CD4-positive, alpha-beta memory T cell (primary cell): ENCODE measurements around the gene MAG. TPM values are rescaled to one million over a fixed set of nuclear protein-coding genes. Genes with fewer than 3 reads are reported as not detected.

ENCODE experiments used
- CTCF ChIA-PET: fragments of 350-600 bp; sonication (Branson Sonifier 250); formaldehyde crosslinking; loops from one replicate; lab custom pipeline; 2021; ENCODE audit warnings: inconsistent platforms; ENCODE audit not compliant: partially characterized antibody; lab: Charles Lee
- POLR2A ChIA-PET: fragments of 350-600 bp; sonication (Branson Sonifier 250); formaldehyde crosslinking; loops from one replicate; lab custom pipeline; 2021; ENCODE audit not compliant: partially characterized antibody; lab: Charles Lee
- DNase-seq, 5 donors: peaks; one replicate each; pipeline versions ENCODE4 v3.0.0 to v3.0.0-alpha.2; 2020 to 2022; ENCODE audit warnings: mixed read lengths in 1 of 5
- H3K27ac ChIP-seq: one replicate; pipeline ENCODE4 v1.7.0; 2013; ENCODE audit warnings: low read depth, low read length
- H3K27me3 ChIP-seq: 2 replicates; pipeline ENCODE4 v1.7.0; 2013; ENCODE audit warnings: mild to moderate bottlenecking, low read length, moderate library complexity; ENCODE audit not compliant: insufficient read depth
- H3K36me3 ChIP-seq: 2 replicates; pipeline ENCODE4 v1.7.0; 2013; ENCODE audit warnings: mild to moderate bottlenecking, low read length, moderate library complexity; ENCODE audit not compliant: insufficient read depth
- H3K4me1 ChIP-seq: 2 replicates; pipeline ENCODE4 v1.7.0; 2013; ENCODE audit warnings: mild to moderate bottlenecking, low read length, moderate library complexity; ENCODE audit not compliant: insufficient read depth
- H3K4me3 ChIP-seq, 2 donors: one replicate each; pipeline ENCODE4 v1.7.0; 2013; ENCODE audit warnings: low read length in 2 of 2, mild to moderate bottlenecking in 1 of 2
- H3K9me3 ChIP-seq, 2 donors: one replicate each; pipeline ENCODE4 v1.7.0; 2013; ENCODE audit warnings: low read length in 2 of 2, control low read depth in 1 of 2; ENCODE audit not compliant: control insufficient read depth in 1 of 2
- H3K27ac Mint-ChIP-seq, 7 donors: one replicate each; pipeline ENCODE4 v1.8.0; 2020 to 2021; ENCODE audit warnings: mixed read lengths in 7 of 7, mild to moderate bottlenecking in 6 of 7, inconsistent platforms in 3 of 7, moderate library complexity in 3 of 7
- H3K27me3 Mint-ChIP-seq, 2 donors: one replicate each; pipeline ENCODE4 v1.8.0; 2020 to 2021; ENCODE audit warnings: mixed read lengths in 2 of 2
- H3K36me3 Mint-ChIP-seq, 2 donors: one replicate each; pipeline ENCODE4 v1.8.0; 2020 to 2021; ENCODE audit warnings: mixed read lengths in 2 of 2, inconsistent platforms in 1 of 2, mild to moderate bottlenecking in 1 of 2
- H3K4me1 Mint-ChIP-seq, 4 donors: one replicate each; pipeline ENCODE4 v1.8.0; 2020 to 2021; ENCODE audit warnings: mixed read lengths in 4 of 4, mild to moderate bottlenecking in 1 of 4
- H3K4me3 Mint-ChIP-seq, 8 donors: one replicate each; pipeline ENCODE4 v1.8.0; 2020 to 2021; ENCODE audit warnings: mixed read lengths in 8 of 8, mild to moderate bottlenecking in 7 of 8, moderate library complexity in 6 of 8, inconsistent platforms in 3 of 8
- H3K9me3 Mint-ChIP-seq, 8 donors: one replicate each; pipeline ENCODE4 v1.8.0; 2020 to 2021; ENCODE audit warnings: mixed read lengths in 8 of 8, mild to moderate bottlenecking in 5 of 8, inconsistent platforms in 3 of 8, moderate library complexity in 1 of 8
- intact Hi-C: fragments of 100-400 bp; cut with micrococcal nuclease; formaldehyde crosslinking; loops from one replicate; pipeline ENCODE4 v1.15.1; 2023
- polyA plus RNA-seq, 2 donors: library from polyadenylated mRNA; unstranded; fragments of 300-500 nt; fragmentation: Illumina TruSeq; gene quantifications; one replicate each; pipeline ENCODE4 v1.2.3, GENCODE V29; 2021
- total RNA-seq, 2 experiments: library from RNA; stranded (reverse); gene quantifications; one replicate each; pipeline ENCODE4 v1.2.3, GENCODE V29; 2021

Gene MAG
- total and polyA plus RNA-seq, 4 experiments from 2014 or later: not detected

DNA sequence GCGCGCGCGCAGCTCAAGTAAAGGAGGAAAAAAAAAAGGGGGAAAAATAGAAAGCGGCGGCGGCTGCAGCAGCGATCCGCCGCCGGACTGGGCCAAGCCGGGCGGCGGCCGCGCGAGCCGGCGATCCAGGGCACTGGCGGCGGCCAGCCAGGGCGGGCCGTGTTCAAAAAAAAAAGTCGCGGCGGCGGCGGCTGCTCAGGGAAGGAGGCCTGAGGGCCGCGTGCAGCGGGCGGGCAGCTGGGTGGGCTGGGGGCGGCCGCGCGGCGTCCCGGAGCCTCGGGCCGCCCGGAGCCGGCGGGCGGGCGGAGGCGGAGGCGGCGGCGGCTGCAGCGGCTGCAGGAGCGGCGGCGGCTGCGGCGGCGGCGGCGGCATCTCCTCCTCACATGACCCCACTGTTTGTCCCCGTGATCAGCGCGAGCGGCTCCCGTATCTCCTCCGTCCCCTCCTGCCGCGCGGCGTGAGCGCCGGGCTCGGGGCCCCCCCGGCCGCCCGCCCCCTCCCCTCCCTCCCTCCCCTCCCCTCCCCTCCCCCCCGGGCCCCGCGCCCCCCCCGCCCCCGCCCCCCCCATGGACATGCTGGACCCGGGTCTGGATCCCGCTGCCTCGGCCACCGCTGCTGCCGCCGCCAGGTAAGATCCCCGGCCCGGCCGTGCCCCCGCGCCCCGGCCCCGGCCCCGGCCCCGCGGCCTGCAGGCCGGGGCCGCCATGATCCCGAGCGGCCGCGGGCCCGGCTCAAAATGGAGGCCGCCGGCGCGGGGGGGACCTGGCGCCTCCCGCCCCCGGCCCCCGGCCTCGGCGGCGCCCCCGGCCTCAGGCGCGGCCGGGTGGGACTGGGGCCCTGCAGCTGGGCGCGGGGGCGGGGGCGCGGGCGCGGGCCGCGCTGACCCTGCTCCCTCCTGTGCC lies 23.2 kb upstream of the MAG start, which contains the start of gene USF2:
TSS of gene USF2 (plus strand) at position 427 of the 902 bp plus-strand sequence. CDS start at position 567, 140 bp downstream.
- Mint-ChIP-seq H3K36me3 (peaks cover 27 to 59% of the 10 kb centered on the region in 2 donors), H3K4me1 (peaks cover 20 to 48% (median 35%) of the 10 kb centered on the region in 4 donors), H3K4me3 (peak within 1 kb of the TSS; percentile 93 to 97 (median 96)), H3K27ac (peak within 1 kb of the TSS; percentile 93 to 99 (median 97)), H3K9me3 (no peaks in the 10 kb centered on the region), H3K27me3 (no peaks in the 10 kb centered on the region)
- Histone ChIP-seq H3K36me3 (peaks cover 33% of the 10 kb centered on the region), H3K9me3 (no peaks in the 10 kb centered on the region), H3K27me3 (no peaks in the 10 kb centered on the region), H3K4me3 (peak within 1 kb of the TSS; percentile 42 to 56), H3K4me1 (peaks cover 37% of the 10 kb centered on the region), H3K27ac (peak within 1 kb of the TSS; percentile 76)
- POLR2A ChIA-PET: interaction anchor here (0.6 to 7.5 kb wide), 22 partner anchors 9 to 305 kb away, joined by 3 to 95 read pairs (median 6); partner anchors contain the start of genes FXYD5, FXYD7 and SCN1B
- CTCF ChIA-PET: interaction anchor here (0.7 to 2.1 kb wide), 5 partner anchors 28 to 154 kb away, joined by 3 to 7 read pairs (median 4); no protein-coding TSS in a partner anchor
- intact Hi-C loops: loop anchor here (1.0 to 2.0 kb wide), 7 partner anchors 32 to 227 kb away; partner anchors contain the start of genes FFAR1 and FXYD7
- DNase-seq: peak; percentile 62 to 80 (median 67)

- H3K4me1 ChIP-seq: peaks cover 37% of the 10 kb centered on the region
- DNase-seq: peak; percentile 68 to 74 (median 70)
- ChIA-PET CTCF (interaction anchor here (1.1 to 1.6 kb wide), 4 partner anchors 15 to 155 kb away, joined by 3 to 5 read pairs (median 4); no protein-coding TSS in a partner anchor), POLR2A (interaction anchor here (0.8 to 7.5 kb wide), 15 partner anchors 8 to 146 kb away, joined by 3 to 95 read pairs (median 6); partner anchors contain the start of genes FXYD5 and FXYD7)
- peaks cover 41% of the 10 kb centered on the region for H3K36me3 ChIP-seq
- H3K9me3 ChIP-seq: no peaks in the 10 kb centered on the region
- no peaks in the 10 kb centered on the region for H3K27me3 ChIP-seq
- Mint-ChIP-seq H3K4me3 (peak overlapping the region; percentile 65 to 83 (median 77)), H3K27me3 (no peaks in the 10 kb centered on the region), H3K36me3 (peaks cover 34 to 60% of the 10 kb centered on the region in 2 donors), H3K9me3 (no peaks in the 10 kb centered on the region), H3K27ac (peak overlapping the region; percentile 61 to 86 (median 77)), H3K4me1 (peaks cover 20 to 53% (median 38%) of the 10 kb centered on the region in 4 donors)
- peak overlapping the region in 1 of 2 donors; percentile 41 for H3K4me3 ChIP-seq
- peak overlapping the region; percentile 41 for H3K27ac ChIP-seq
- intact Hi-C loops: loop anchor here (1.0 to 2.0 kb wide), 7 partner anchors 33 to 226 kb away; partner anchors contain the start of genes FFAR1 and FXYD7
These were observed 22.4 kb upstream of the MAG start for GRCh38 chr19:35269438-35270117.

DNA sequence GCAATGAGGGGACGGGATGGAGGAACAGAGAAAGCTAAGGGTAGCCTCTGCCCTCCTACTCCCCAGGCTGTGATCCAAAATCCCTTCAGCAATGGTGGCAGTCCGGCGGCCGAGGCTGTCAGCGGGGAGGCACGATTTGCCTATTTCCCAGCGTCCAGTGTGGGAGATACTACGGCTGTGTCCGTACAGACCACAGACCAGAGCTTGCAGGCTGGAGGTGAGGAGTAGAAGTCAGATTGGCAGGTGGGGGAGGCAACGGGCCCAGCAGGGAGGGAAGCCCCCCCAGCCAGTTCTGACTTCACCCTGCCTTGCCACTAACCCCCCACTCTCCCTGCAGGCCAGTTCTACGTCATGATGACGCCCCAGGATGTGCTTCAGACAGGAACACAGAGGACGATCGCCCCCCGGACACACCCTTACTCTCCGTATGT lies 21.6 kb upstream of the MAG start:
- Mint-ChIP-seq H3K9me3 (peaks cover 0 to under 1% (median 0%) of the 10 kb centered on the region in 8 donors), H3K27me3 (no peaks in the 10 kb centered on the region), H3K4me3 (peak overlapping the region; percentile 57 to 83 (median 76)), H3K36me3 (peaks cover 35 to 57% of the 10 kb centered on the region in 2 donors), H3K27ac (peak overlapping the region in 3 of 7 donors; percentile 66 to 86 (median 83)), H3K4me1 (peaks cover 22 to 47% (median 34%) of the 10 kb centered on the region in 4 donors)
- peak overlapping the region in 1 of 2 donors; percentile 17 for H3K4me3 ChIP-seq
- no peaks in the 10 kb centered on the region for H3K27me3 ChIP-seq
- intact Hi-C loops: no loop called here
- ChIA-PET POLR2A (interaction anchor here (1.3 to 7.5 kb wide), 4 partner anchors 14 to 64 kb away, joined by 3 to 95 read pairs (median 13); no protein-coding TSS in a partner anchor), CTCF (interaction anchor here (1.2 to 1.6 kb wide), 4 partner anchors 14 to 198 kb away, joined by 3 to 5 read pairs (median 4); no protein-coding TSS in a partner anchor)
- no peaks in the 10 kb centered on the region for H3K9me3 ChIP-seq
- no peak overlapping the region for H3K27ac ChIP-seq
- peaks cover 37% of the 10 kb centered on the region for H3K4me1 ChIP-seq
- DNase-seq: peak in 1 of 5 donors; percentile 50
- peaks cover 41% of the 10 kb centered on the region for H3K36me3 ChIP-seq

DNA sequence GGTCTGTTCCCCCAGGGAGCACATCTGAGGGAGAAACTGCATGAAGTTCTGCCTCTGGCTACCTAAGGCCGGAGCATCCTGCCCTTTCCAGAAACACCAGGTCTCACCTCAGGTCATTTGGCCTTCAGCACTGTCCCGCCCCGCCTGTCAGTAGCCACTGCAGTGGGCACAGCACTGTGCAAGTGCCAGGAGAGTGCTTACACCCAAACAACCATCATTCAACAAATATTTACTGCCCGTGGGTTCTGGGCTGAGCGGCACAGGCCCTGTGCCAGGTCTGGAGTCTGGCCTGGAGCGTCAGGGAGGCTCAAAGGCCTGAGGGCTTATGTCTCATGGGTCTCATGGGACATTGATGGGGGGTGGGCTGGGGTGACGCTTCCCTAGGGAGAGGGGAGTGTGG lies 20.4 kb upstream of the MAG start:
- H3K4me3 ChIP-seq: no peak overlapping the region
- intact Hi-C loops: no loop called here
- H3K4me1 Mint-ChIP-seq: peaks cover 15 to 40% (median 27%) of the 10 kb centered on the region in 4 donors
- peak overlapping the region in 6 of 7 donors; percentile 25 to 86 (median 72) for H3K27ac Mint-ChIP-seq
- peak overlapping the region in 5 of 8 donors; percentile 17 to 50 (median 36) for H3K4me3 Mint-ChIP-seq
- H3K36me3 Mint-ChIP-seq: peaks cover 36 to 57% of the 10 kb centered on the region in 2 donors
- peaks cover 27% of the 10 kb centered on the region for H3K4me1 ChIP-seq
- H3K27ac ChIP-seq: no peak overlapping the region
- peaks cover 45% of the 10 kb centered on the region for H3K36me3 ChIP-seq
- no peaks in the 10 kb centered on the region for H3K9me3 ChIP-seq
- no peaks in the 10 kb centered on the region for H3K27me3 Mint-ChIP-seq
- H3K27me3 ChIP-seq: no peaks in the 10 kb centered on the region
- POLR2A ChIA-PET: interaction anchor here (0.7 to 1.2 kb wide), 2 partner anchors 13 to 34 kb away, joined by 3 to 4 read pairs; no protein-coding TSS in a partner anchor
- H3K9me3 Mint-ChIP-seq: peaks cover 0 to 2% (median 0%) of the 10 kb centered on the region in 8 donors
- CTCF ChIA-PET: interaction anchor here (1.4 kb wide), 1 partner anchor 223 kb away, joined by 5 read pairs; no protein-coding TSS in a partner anchor
- DNase-seq: no peak

DNA sequence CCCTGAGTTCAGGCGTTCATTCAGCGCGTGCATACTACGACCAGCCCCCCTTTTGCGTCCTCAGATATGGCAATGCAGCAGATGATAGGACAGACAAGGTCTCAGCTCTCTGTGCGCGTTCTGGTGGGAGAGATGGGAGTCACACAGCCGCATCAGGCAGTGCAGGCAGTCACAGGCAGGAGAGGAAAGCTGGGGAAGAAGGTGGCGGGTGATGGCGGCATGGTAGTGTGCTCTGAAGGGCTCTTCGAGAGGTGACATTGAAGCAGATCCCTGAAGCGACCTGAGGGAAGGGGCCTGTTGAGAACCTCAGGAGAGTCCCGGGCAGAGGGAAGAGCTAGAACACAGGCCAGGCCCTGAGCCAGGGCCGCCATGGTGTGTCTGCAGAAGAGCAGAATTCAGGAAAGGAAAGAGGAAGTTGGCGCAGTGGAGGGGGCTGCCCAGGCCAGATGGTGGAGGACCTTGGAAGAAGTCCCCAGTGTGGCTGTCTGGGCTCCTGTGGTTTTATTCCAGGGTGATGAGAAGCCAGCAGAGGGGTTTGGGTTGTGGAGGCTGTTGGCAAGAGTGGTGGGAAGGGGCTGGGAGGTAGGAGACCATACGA lies 19.7 kb upstream of the MAG start:
- Mint-ChIP-seq H3K4me1 (peaks cover 17 to 37% (median 27%) of the 10 kb centered on the region in 4 donors), H3K9me3 (peaks cover 0 to 2% (median 0%) of the 10 kb centered on the region in 8 donors), H3K27me3 (no peaks in the 10 kb centered on the region), H3K4me3 (peak overlapping the region in 3 of 8 donors; percentile 30 to 67 (median 50)), H3K36me3 (peaks cover 36 to 62% of the 10 kb centered on the region in 2 donors), H3K27ac (peak overlapping the region in 6 of 7 donors; percentile 42 to 86 (median 74))
- Histone ChIP-seq H3K36me3 (peaks cover 45% of the 10 kb centered on the region), H3K9me3 (no peaks in the 10 kb centered on the region), H3K4me1 (peaks cover 20% of the 10 kb centered on the region), H3K27ac (no peak overlapping the region), H3K4me3 (no peak overlapping the region), H3K27me3 (no peaks in the 10 kb centered on the region)
- DNase-seq: no peak
- ChIA-PET POLR2A (interaction anchor here (0.7 kb wide), 1 partner anchor 14 kb away, joined by 4 read pairs; no protein-coding TSS in a partner anchor), CTCF (interaction anchor here (1.4 kb wide), 1 partner anchor 223 kb away, joined by 5 read pairs; no protein-coding TSS in a partner anchor)
- intact Hi-C loops: no loop called here
